K562 (cell line): Measurements from ENCODE around the gene A1BG. TPM values are rescaled to one million over a fixed set of nuclear protein-coding genes. Genes with fewer than 3 reads are reported as not detected.

Experiments
- ASH1L ChIP-seq: fragments of 450-650 bp; IDR thresholded peaks from 2 replicates; pipeline ENCODE4 v1.6.1; 2018; ENCODE audit warnings: borderline replicate concordance, mild to moderate bottlenecking, low read depth; ENCODE audit not compliant: partially characterized antibody
- C11orf30 ChIP-seq: fragments of 450-650 bp; IDR thresholded peaks from 2 replicates; pipeline ENCODE4 v1.6.1; 2016; ENCODE audit warnings: low read depth, mild to moderate bottlenecking
- CGGBP1 ChIP-seq: fragments of 250-450 bp; sonication (Bioruptor Pico); IDR thresholded peaks from 2 replicates; pipeline ENCODE4 v1.9.0; 2021; ENCODE audit warnings: mild to moderate bottlenecking
- CHD1 ChIP-seq: fragments of 200-600 bp; sonication (generic); IDR thresholded peaks from one replicate; pipeline ENCODE4 v1.6.1; 2012; ENCODE audit warnings: mild to moderate bottlenecking, moderate library complexity, low read length, inconsistent platforms
- EGR1 ChIP-seq: fragments of 450-650 bp; conservative IDR thresholded peaks from 2 replicates; pipeline ENCODE4 v1.6.1; 2017; ENCODE audit warnings: mild to moderate bottlenecking
- ERF ChIP-seq: fragments of 450-650 bp; formaldehyde crosslinking; IDR thresholded peaks from 2 replicates; pipeline ENCODE4 v1.4.0; 2020; ENCODE audit warnings: mild to moderate bottlenecking, mixed read lengths
- GTF2E2 ChIP-seq: fragments of 200-800 bp; sonication (Bioruptor generic); IDR thresholded peaks from 2 replicates; pipeline ENCODE4 v1.6.1; 2016; ENCODE audit warnings: missing genetic modification characterization, missing compliant biosample characterization
- HDGF ChIP-seq: fragments of 450-650 bp; IDR thresholded peaks from 2 replicates; pipeline ENCODE4 v1.6.1; 2016
- KAT8 ChIP-seq: fragments of 450-650 bp; IDR thresholded peaks from 2 replicates; pipeline ENCODE4 v1.6.1; 2016; ENCODE audit warnings: low read depth, mild to moderate bottlenecking
- NFATC3 ChIP-seq: fragments of 450-650 bp; IDR thresholded peaks from 2 replicates; pipeline ENCODE4 v1.6.1; 2017; ENCODE audit warnings: mild to moderate bottlenecking
- PHB ChIP-seq: fragments of 250-450 bp; sonication (Bioruptor Pico); IDR thresholded peaks from 2 replicates; pipeline ENCODE4 v1.5.0; 2021
- POLR2B ChIP-seq: fragments of 450-650 bp; IDR thresholded peaks from 2 replicates; pipeline ENCODE4 v1.6.1; 2018; ENCODE audit warnings: low read depth; ENCODE audit not compliant: partially characterized antibody
- SMAD3 ChIP-seq: fragments of 450-650 bp; formaldehyde crosslinking; conservative IDR thresholded peaks from 2 replicates; pipeline ENCODE4 v1.4.0; 2020; ENCODE audit warnings: mild to moderate bottlenecking
- ZBTB11 ChIP-seq, 3 experiments: fragments of 200-800 bp in 1 of 3; fragments of 250-450 bp in 1 of 3; fragments of 450-650 bp in 1 of 3; sonication (Bioruptor Pico) in 1 of 3; sonication (Bioruptor generic) in 1 of 3; formaldehyde crosslinking in 1 of 3; IDR thresholded peaks; 2 replicates each; pipeline versions ENCODE4 v1.6.1 to v1.8.0; 2016 to 2022; ENCODE audit warnings: mild to moderate bottlenecking in 2 of 3, missing genetic modification characterization in 2 of 3, missing compliant biosample characterization in 1 of 3, moderate library complexity in 1 of 3
- ZC3H4 ChIP-seq: sonication (generic); formaldehyde crosslinking; IDR thresholded peaks from 2 replicates; pipeline ENCODE4 v1.9.0; 2021; ENCODE audit warnings: missing genetic modification reagents, borderline replicate concordance
- ZMIZ1 ChIP-seq, 2 experiments: fragments of 150-350 bp in 1 of 2; IDR thresholded peaks; 2 replicates each; pipeline ENCODE4 v1.6.1; 2012 to 2016; ENCODE audit warnings: low read depth in 2 of 2, low read length in 2 of 2, mild to moderate bottlenecking in 1 of 2, moderate library complexity in 1 of 2
- ZNF134 ChIP-seq: fragments of 250-450 bp; sonication (Bioruptor Pico); conservative IDR thresholded peaks from 2 replicates; pipeline ENCODE4 v1.4.0; 2020
- ZNF512 ChIP-seq: IDR thresholded peaks from 2 replicates; pipeline ENCODE4 v1.6.1; 2016; ENCODE audit warnings: missing genetic modification characterization, missing compliant biosample characterization
- ZNF766 ChIP-seq: fragments of 200-800 bp; sonication (Bioruptor generic); conservative IDR thresholded peaks from 2 replicates; pipeline ENCODE4 v1.6.1; 2016; ENCODE audit warnings: missing genetic modification characterization, missing compliant biosample characterization
- polyA plus RNA-seq, 8 experiments: library from polyadenylated mRNA; depleted of rRNA in 4 of 8; stranded (reverse) in 5 of 8; unstranded in 3 of 8; fragments of >200 nt; fragmentation: Nextera tagmentation in 2 of 8; fragmentation: Illumina TruSeq in 1 of 8; extraction: Ambion mirVana in 2 of 8; extraction: Trizol in 1 of 8; gene quantifications; 2 replicates each; pipeline versions ENCODE4 v1.2.1 to v1.2.3, GENCODE V29; 2011 to 2014; ENCODE audit warnings: inconsistent platforms in 1 of 8, missing spikeins in 1 of 8
- total RNA-seq, 7 experiments: library from RNA; depleted of rRNA in 6 of 7; stranded (reverse); fragments of >200 nt in 6 of 7; fragmentation: Illumina TruSeq in 2 of 7; extraction: Trizol in 2 of 7; gene quantifications; 2 replicates each; pipeline versions ENCODE4 v1.2.1 to v1.2.3, GENCODE V29; 2011 to 2021; ENCODE audit warnings: low replicate concordance in 1 of 7

A1BG gene
- total and polyA plus RNA-seq, 9 of the 15 experiments (the other 6 are each of a cell fraction or from before 2014, with no cell fraction given) = 0.10 to 19.8 (median 2.6) TPM

GRCh38 chr19:58305065-58305931, 48.0 kb downstream of the A1BG start, which contains the start of gene ERVK3-1 (continued):
- TF ChIP-seq ZNF512 (tag) (no peak), KAT8 (no peak), ZMIZ1 (IDR thresholded peaks at IDR 0.05; ENCODE audit: low read depth in 2 of 2, low read length in 2 of 2) (peak in 1 of 2 experiments; percentile 48; a peak in 1 of 4 replicates), GTF2E2 (tag) (peak; percentile 96), NFATC3 (no peak), POLR2B (peak; percentile 98), HDGF (no peak), ERF (CRISPR knock-in tag) (no peak), PHB (0 out of 2 replicates have a peak, but pooled peaks have one; percentile 62), ZC3H4 (CRISPR knock-in tag) (0 out of 2 replicates have a peak, but pooled peaks have one; percentile 56), EGR1 (peak; percentile 78), ZNF134 (no peak), ZBTB11 (CRISPR knock-in tag; IDR thresholded peaks at IDR 0.05) (peak; percentile 63 to 97 (median 81); a peak in 5 of 6 replicates), ZNF766 (peak; percentile 94), ASH1L (peak; percentile 58), CHD1 (peak; percentile 42), CGGBP1 (no peak), C11orf30 (peak; percentile 85), SMAD3 (no peak)
